NCI-H345 treated with DMSO at 0.1 percent for 48 hours (cell line): ENCODE data around the gene TBC1D22A.
A peak's percentile ranks its signal among the peaks of the same experiment; 100 is the strongest.

Experiments
- DNase-seq: peaks from one replicate; lab custom pipeline; 2025; ENCODE audit not compliant: unreplicated experiment; lab: John Stamatoyannopoulos, UW

The TBC1D22A gene

GRCh38 chr22:46947516-46948257, 185.2 kb downstream of the TBC1D22A start:
- no peak for DNase-seq

- DNase-seq = no peak
Observed at GRCh38 chr22:46948411-46949144, 186.1 kb downstream of the TBC1D22A start.

- DNase-seq = no peak
Observed at GRCh38 chr22:46951350-46951749, 188.9 kb downstream of the TBC1D22A start.

GRCh38 chr22:46951973-46952372, 189.5 kb downstream of the TBC1D22A start:
- no peak for DNase-seq

- DNase-seq = no peak
Observed at GRCh38 chr22:46953968-46954765, 191.7 kb downstream of the TBC1D22A start.

GRCh38 chr22:46954781-46955180, 192.3 kb downstream of the TBC1D22A start:
- DNase-seq = no peak

- DNase-seq = no peak
Observed at GRCh38 chr22:46956498-46957215, 194.2 kb downstream of the TBC1D22A start.

- no peak for DNase-seq
Observed at GRCh38 chr22:46957521-46957920, 195.1 kb downstream of the TBC1D22A start.

- DNase-seq = no peak
Observed at GRCh38 chr22:46958191-46958590, 195.7 kb downstream of the TBC1D22A start.

GRCh38 chr22:46958658-46959057, 196.2 kb downstream of the TBC1D22A start:
- DNase-seq = no peak

- no peak for DNase-seq
Observed at GRCh38 chr22:46959369-46959768, 196.9 kb downstream of the TBC1D22A start.

- DNase-seq = no peak
Observed at GRCh38 chr22:46961591-46962295, 199.3 kb downstream of the TBC1D22A start.

- DNase-seq = no peak
Observed at GRCh38 chr22:46962406-46962805, 200.0 kb downstream of the TBC1D22A start.

- DNase-seq = peak; percentile 67
Observed at GRCh38 chr22:46963672-46964545, 201.5 kb downstream of the TBC1D22A start.

GRCh38 chr22:46964773-46965550, 202.5 kb downstream of the TBC1D22A start:
- no peak for DNase-seq

- DNase-seq = no peak
Observed at GRCh38 chr22:46965555-46966494, 203.4 kb downstream of the TBC1D22A start.

GRCh38 chr22:46966495-46966845, 204.0 kb downstream of the TBC1D22A start:
- no peak for DNase-seq

- DNase-seq = no peak
Observed at GRCh38 chr22:46966846-46967245, 204.4 kb downstream of the TBC1D22A start.
